GM18517 (cell line): ENCODE data around the gene RAB5IF.
"Not testable (repeated sequence)": the region's sequence is repeated elsewhere in the genome, so short reads cannot be mapped to it uniquely, and the experiment has no call there.

Experiments used
- ATAC-seq: cut with Tn5 transposase; IDR thresholded peaks from one replicate; pipeline ENCODE4 v1.9.1; 2021; ENCODE audit warnings: mild to moderate bottlenecking, moderate library complexity; ENCODE audit not compliant: unreplicated experiment

RAB5IF gene

GRCh38 chr20:36605399-36606157 is at the start of gene RAB5IF:
TSS of gene RAB5IF (plus strand) at chr20:36605779. CDS start at chr20:36605952, 173 bp downstream.
- peak; percentile 88 for ATAC-seq

- ATAC-seq, result no peak
These were observed 42.9 kb upstream of the RAB5IF start for GRCh38 chr20:36562724-36563123.

- no peak for ATAC-seq
These were observed 42.2 kb upstream of the RAB5IF start for GRCh38 chr20:36563374-36563773.

GRCh38 chr20:36564078-36564725 is 41.4 kb upstream of the RAB5IF start:
- not testable (repeated sequence) for ATAC-seq

GRCh38 chr20:36564726-36565121 is 40.9 kb upstream of the RAB5IF start:
- not testable (repeated sequence) for ATAC-seq

GRCh38 chr20:36565520-36565919 is 40.1 kb upstream of the RAB5IF start:
- ATAC-seq, result no peak

GRCh38 chr20:36569847-36570429 is 35.6 kb upstream of the RAB5IF start:
- ATAC-seq, result no peak

GRCh38 chr20:36571564-36572504 is 33.7 kb upstream of the RAB5IF start:
- no peak for ATAC-seq

GRCh38 chr20:36572701-36573102 is 32.9 kb upstream of the RAB5IF start:
- peak; percentile 25 for ATAC-seq

GRCh38 chr20:36573103-36573797 is 32.3 kb upstream of the RAB5IF start, which contains the start of gene TGIF2:
TSS of gene TGIF2 (plus strand) at chr20:36573597. CDS start at chr20:36578775, 5,178 bp downstream.
- ATAC-seq, result peak; percentile 53

- no peak for ATAC-seq
These were observed 31.7 kb upstream of the RAB5IF start for GRCh38 chr20:36573798-36574365.

GRCh38 chr20:36574366-36575135 is 31.0 kb upstream of the RAB5IF start:
- ATAC-seq, result no peak

GRCh38 chr20:36576081-36576445 is 29.5 kb upstream of the RAB5IF start:
- ATAC-seq, result no peak

- ATAC-seq, result no peak
These were observed 27.1 kb upstream of the RAB5IF start for GRCh38 chr20:36578356-36579041.

- ATAC-seq, result no peak
These were observed 25.5 kb upstream of the RAB5IF start for GRCh38 chr20:36579996-36580545.

- ATAC-seq, result no peak
These were observed 23.3 kb upstream of the RAB5IF start for GRCh38 chr20:36582322-36582721.

GRCh38 chr20:36582821-36583220 is 22.8 kb upstream of the RAB5IF start:
- ATAC-seq, result no peak

- no peak for ATAC-seq
These were observed 21.5 kb upstream of the RAB5IF start for GRCh38 chr20:36584018-36584481.
